MV-4-11 (cell line): ENCODE results near the gene PTH2.

Source experiments
- DNase-seq: peaks from one replicate; lab custom pipeline; 2025; lab: John Stamatoyannopoulos, UW

PTH2 gene

DNA sequence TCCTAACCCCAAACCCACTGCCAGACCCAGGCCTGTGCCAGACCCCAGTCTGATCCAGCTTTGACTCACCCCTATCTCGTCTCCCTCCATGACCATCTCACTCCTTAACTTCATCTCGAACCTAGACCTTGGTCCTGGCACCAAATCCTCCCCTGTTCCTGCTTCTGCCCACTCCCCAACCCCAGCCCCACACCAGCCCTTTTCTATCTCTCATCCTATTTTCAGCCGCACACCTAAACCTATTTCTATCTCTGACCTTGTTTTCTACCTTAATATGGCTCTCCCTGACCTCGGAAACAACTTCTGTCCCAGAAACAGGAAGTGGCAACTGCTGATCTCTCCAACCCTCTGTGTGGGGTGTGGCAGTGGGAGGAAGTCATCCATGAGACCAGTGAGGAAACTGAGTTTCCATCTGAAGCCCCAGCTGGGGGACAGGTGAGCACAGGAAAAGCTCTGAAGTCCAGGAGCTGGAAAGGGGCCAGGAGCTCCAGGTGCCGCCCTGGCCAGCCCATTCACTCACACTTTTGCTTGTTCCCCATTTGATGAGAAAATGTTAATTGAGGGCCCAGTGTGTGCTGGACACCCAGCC lies 13.7 kb downstream of the PTH2 start:
- peak; percentile 85 for DNase-seq

DNA sequence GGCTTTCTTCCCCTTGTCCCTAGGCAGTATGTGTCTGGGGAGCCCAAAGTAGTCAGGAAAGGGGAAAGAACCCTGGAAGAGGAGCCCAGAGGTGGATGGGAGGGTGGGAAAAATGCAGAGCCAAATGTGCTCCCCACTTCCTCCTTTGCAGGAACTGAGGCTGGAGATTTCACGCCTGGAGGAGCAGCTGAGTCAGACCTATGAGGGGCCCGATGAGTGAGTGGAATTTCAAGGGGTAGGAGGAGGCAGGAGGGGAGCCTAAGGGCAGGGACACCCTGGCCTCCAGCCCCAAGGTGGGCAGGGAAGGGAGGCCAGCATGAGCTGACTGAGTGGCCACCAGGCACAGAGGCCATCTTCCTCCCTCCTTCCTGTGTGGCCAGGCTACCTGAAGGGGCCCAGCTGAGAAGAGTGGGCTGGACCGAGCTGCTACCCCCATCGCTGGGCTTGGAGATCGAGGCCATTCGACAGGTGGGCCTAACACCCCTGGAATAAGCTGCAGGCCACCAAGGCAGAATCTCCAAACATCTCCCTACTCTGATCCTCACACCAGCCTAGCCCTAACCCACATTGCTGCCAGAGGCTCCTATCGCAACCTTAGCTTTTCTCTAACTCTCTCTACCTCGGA lies 14.3 kb downstream of the PTH2 start:
- DNase-seq: peak; percentile 47

DNA sequence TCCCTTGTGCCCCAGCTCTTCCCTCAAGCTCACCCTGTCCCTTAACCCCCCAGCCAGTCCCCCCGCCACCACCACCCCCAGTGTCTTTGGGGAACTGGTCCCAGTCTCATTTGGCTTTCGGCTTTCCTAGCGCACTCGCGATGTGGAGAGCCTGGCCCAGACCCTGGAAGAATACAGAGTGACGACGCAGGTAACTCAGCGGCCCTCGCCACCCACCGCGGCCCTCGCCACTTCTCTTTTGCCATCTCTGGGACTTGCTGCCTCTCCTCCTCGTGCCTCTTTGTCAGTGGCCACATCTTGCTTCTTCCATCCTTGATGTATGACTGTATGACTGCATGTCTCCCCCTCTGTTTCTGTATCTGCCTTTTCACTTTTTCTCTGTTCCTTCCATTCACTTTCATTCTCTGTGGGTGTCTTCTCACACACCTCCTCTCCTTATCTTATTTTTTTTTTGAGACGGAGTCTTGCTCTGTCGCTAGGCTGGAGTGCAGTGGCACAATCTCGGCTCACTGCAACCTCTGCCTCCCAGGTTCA lies 15.7 kb downstream of the PTH2 start:
- no peak for DNase-seq

DNA sequence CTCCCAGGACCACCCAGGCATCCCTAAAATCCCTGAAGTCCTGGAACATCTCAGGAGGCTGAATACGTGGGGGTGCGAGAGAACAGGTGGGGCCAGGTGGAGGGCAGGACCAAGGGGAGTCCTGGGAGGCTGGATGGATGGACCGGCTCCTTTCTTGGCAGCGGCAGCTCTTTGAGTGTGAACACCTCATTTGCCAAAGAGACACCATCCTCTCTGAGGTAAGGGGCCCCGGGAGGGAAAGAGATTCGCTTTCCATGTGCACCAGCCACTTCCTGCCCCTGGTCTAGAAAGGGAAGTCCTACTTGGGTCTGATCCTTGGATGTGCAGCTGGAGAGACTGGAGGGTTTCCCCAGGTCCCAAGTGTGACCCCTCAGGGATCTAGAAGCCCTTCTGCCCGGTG lies 16.2 kb downstream of the PTH2 start:
- no peak for DNase-seq

DNA sequence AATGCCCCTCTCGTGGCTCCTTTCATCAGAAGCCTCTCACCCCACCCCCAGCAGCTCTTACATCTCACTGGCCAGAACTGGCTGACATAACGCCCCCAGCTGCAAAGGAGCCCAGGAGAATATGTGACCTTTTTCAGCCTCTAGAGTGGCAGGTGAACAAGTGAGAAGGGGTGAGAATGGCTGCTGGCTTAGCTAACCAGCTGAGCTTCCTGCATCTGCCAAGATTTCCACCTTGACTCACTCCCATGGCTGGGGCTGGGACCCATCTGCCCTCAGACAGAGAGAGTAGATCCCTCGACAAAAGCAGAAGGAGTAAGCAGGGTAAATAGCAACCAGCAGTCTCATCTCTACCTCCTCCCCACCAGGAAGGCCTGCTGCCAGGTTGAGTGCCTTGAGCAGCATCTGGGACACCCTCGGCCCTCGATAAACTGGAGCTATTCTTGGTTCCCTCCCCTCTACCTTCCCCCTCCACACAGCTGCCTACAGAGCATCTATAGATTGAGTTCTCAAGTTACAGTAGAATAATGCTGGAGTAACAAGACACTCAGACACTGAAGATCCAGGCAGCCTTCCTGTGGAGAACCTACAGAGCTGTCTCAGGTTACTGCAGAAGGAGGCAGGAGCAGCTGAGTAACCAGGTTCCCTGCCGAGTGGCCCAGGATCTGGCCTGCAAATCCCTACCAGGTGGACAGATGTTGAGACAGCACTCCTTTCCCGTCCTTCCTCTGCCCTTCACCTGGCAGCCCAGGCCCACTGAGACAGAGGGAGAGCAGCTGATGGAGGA lies 19.6 kb downstream of the PTH2 start:
- DNase-seq: no peak

DNA sequence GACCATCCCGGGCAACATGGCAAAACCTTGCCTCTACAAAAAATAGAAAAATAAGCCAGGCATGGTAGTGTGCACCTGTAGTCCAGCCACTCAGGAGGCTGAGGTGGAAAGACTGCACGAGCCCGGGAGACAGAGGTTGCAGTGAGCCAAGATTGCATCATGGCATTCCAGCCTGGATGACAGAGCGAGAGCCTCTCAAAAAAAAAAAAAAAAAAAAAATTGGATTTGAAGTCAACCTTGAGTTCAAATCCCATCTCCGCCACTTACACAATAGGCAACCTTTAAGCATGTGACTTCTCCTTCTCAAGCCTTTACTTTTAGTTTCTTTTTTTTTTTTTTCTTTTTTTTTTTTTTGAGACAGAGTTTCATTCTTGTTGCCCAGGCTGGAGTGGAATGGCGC lies 23.2 kb downstream of the PTH2 start:
- peak; percentile 39 for DNase-seq

DNA sequence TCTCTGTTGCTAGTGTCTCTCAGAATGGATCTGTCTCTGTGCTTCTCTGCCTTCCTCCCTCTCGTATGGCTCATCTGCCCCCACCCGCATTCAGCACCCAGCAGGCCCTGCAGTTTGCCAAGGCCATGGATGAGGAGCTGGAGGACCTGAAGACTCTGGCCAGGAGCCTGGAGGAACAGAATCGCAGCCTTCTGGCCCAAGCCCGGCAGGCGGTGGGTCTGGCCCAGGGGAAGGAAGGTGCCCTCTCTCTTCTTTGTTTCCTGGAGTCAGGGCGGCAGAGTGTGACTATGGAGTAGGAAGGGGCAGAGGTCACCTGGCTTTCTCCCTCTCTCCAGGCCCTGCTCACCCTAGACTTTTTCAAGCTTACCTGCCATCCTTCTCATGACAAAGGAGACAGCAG lies 24.3 kb downstream of the PTH2 start:
- DNase-seq: no peak

DNA sequence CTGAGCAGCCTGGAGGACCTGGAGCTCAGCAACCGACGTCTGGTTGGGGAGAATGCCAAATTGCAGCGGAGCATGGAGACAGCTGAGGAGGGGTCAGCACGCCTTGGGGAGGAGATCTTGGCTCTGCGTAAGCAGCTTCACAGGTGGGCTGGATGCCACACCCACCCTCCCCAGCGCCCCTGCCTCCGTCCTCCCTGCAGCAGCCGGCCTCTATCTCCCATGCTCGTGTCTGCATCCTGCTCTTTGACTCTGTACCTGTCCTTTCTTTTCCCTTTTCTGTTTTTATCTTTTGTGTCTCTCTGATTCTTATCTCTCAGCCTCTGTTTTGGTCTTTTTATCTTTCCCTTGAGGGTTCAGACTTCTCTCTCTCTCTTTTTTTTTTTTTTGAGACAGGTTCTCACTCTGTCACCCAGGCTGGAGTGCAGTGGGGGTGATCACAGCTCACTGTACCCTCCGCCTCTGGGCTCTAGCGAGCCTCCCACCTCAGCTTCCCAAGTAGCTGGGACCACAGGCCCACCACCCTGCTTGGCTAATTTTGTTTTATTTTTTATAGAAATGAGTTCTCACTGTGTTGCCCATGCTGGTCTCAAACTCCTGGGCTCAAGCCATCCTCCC lies 25.1 kb downstream of the PTH2 start:
- no peak for DNase-seq

DNA sequence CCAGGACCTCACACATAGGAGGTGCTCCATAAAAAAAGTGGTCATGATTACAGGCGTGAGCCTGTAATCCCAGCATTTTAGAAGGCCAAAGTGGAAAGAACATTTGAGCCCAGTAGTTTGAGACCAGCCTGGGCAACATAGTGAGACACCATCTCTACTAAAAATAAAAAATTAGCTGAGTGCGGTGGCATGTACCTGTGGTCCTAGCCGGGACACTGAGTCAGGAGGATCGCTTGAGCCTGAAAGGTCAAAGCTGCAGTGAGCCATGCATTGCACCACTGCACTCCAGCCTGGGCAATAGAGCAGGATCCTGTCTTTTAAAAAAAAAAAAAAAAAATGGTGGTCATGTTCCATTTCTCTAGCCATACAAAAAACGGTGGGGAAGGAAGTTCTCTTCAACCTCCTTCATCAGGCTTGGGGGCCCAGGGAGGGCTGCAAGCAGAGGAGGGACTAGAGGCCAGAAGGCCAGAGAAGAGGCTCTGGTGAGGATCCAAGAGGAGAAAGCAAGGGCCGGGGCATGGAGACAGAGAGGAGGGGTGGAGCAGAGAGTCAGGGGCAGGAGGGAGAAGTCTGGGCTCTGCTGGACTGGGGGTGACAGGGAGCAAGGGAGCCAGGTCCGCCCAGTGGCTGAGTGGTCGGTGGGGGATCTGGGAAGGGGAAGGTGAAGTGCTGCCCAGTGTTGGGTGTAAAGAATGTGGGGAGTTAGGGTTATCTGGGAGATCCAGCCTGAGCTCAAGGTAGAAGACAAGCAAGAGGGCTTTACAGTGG lies 26.3 kb downstream of the PTH2 start:
- DNase-seq: no peak

DNA sequence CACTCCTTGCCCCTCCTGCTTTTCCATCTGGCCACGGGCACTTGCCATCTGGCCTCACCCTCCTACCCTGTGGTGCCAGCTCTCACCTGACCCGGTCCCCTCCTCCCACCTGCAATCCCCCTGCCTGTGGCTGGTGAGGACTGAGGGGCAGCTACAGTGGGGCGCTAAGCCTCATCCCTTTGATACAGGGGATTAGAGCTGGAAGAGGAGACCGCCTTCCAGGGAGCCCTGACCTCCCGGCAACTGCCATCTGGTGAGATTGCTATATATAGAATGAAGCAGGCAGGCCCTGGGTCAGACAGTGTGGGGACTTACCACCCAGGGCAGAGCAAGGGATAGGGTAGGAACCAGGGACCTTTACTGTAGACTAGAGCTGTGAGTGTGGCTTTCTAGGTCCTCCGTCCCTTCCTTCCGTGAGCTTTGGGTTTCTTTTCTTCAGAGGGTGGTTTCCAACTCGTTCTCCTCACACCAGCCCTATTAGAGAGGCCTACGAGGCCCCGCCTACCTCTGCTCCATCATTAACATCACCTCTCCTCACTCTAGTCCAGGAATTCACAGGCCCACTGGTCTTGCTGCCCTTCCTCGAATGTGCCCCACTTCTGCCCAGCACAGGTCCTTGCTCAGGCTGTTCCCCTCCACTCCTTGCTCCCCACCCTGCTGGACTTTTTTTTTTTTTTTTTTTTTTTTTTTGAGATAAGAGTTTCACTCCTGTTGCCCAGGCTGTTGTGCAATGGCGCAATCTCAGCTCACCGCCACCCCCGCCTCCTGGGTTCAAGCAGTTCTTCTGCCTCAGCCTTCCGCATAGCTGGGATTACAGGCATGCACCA lies 27.4 kb downstream of the PTH2 start:
- peak; percentile 75 for DNase-seq

DNA sequence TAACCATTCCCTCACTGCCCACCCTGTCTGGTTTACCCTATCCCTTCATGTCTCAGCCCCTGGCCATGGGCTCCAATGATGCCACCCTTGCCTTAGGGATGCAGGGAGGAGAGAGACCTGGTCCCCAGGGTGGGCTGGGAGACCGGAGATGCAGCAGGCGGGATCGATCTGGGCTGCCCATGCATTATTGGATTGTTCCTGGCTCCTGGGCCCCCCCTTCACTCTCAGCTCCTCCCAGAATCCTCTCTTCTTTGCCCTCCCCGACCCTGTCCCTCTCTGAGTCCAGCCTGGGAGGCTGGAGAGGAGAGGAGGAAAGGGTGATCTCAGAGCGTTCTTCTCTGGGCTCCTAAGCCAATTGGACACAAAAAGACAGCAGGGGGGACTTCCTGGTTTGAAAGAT lies 29.4 kb downstream of the PTH2 start:
- no peak for DNase-seq

DNA sequence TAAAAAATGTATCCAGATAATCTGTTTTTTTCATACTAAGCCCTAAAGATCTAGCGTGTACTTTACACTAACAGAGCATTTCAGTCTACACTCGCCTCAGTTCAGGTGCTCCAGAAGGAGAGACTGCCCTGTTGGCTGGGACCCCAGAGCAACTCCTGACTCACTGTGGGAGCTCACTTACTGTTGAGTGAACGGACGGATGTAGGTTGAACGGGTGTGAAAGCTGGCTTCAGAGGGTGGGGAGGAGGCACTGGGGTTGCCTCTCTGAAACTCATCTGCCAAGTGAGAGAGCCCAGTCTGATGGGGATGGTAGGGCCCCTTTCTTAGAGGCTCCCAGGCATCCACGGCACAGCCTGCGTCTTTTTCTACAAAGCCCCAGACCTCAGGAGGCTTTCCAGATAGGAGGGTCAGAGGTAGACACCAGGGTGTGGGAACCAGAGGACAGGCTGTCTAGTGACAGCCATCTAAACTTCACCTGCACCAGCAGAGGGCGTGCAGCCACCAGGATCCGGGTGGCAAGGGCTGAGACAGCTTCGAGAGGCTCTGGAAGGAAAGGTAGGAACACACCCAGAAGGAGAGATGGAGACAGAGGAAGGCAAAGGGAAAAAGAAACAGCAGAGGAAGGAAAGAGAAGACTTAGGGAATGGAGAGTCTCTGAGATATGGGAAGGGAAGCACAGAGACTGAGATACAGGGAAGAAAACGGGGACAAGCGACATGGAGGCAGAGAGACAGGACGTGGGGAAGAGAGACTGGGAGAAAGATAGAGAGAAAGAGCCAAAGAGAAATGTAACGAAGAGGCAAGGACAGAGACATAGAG lies 31.5 kb downstream of the PTH2 start:
- DNase-seq: peak; percentile 79

DNA sequence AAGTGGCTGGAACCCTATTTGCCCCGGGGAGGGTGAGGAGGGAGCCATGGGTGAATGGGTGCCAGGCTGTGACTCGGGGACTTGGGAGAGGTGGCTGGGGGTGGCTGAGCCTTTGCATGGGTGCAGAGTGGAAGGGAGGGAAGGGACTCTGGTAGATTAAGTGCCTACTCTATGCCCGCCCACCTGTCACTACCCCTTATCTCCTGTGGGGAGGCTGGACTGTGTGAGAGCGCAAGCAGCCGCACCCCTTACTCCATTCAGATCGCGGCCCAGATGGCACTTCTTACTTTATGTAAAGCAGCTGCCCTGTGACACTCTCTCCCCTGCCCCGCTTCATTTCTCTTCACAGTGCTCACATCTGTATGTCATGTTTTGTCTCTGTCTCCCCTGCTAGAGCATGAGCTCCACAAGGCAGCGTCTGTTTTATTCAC lies 32.3 kb downstream of the PTH2 start:
- DNase-seq: no peak

DNA sequence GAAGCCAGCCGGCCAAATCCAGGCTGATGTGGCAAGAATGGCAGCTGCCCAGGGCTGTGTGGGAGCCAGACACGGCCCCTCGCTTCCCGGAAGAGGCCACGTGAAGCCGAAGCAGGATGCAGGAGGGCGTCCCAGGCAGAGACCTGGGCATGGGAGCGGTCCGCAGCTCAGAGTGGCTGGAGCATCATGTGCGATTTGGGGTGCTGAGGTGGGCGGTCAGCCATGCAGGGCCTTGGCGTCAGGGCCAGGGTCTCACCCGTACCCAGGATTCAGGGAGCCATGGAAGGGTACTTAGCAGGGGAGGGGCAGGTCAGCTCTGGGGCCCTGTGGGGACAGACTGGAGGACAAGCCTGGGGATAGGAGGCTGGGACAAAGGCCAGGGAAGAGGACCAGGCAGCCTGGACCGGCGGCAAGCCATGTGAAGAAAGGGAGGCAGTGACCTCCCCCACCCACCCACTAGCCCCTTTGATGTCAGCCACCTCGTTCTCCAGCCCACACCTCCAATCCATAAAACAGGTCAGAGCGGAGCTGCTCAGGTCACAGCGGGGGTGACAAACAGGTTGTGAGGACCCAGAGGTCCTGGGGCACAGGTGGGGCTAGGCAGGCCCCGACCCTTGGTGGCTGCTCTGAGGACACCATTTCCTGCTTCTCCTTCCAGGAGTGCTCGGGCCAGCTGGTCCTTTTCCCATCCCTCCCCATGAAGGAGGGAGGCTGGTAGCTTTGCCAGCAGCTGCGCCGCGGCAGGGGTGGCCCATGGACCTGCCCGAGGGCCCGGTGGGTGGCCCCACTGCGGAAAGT lies 32.9 kb downstream of the PTH2 start:
- DNase-seq: no peak

DNA sequence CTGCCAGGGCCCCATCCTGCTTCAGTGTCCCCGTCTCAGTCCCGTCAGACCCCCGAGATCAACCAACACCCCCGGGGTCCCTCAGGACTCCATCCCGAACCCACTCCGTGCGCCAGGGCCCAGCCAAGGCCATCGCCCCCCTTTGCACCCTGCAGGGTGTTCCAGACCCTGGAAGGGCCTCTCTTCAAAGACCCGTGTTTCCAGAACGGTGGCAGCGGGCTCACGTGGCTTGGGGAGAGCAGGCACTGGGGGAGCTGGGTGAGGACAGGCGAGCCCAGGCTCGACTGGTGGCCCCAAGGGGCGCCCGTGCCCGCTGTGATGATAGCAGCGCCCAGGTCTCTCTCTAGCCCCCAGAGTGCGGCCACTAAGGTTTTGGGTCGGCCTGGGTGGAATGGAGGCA lies 33.8 kb downstream of the PTH2 start:
- DNase-seq: no peak

DNA sequence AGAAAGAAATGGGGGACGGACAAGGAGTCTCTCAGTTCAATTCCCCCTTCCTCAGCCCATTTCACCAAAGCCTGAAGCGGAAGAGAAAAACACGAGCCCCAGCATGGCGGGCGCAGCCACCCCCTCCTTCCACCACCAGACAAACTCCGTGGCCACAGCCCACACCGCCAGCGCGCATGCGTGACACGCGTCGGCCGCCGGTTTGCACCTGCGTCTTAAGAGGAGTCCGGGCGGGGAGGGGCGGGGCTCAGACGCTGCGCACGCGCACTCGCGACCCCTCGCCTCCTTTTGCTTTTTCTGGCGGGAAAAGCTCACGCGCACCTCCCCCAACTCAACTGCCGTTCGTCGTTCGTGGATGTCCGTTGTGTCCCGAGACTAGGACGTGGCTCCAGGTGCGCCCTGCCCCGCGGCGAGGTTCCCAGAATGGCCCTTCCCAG lies 35.3 kb downstream of the PTH2 start, which contains the start of gene KASH5:
Gene KASH5 (plus strand): TSS at position 314 of the 437 bp plus-strand sequence. CDS start 2,635 bp downstream, outside the sequence.
- DNase-seq: peak; percentile 99

DNA sequence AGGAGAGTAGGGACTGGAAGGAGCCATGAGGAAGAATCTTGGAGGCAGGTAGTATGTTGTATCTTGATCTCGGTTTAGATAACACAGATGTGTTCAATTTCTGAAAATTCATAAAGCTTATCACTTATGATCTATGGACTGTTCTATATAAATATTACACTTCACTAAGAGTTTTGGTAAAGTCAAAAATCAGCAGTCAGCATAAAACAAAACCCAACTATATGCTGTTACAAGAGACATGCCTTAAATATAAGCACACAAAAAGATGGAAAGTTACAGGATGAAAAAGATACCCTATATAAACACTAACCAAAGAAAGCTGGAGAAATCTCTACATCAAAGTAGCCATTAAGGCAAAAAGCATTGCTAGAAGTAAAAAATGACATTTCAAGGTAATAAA lies 39.6 kb downstream of the PTH2 start:
- no peak for DNase-seq

DNA sequence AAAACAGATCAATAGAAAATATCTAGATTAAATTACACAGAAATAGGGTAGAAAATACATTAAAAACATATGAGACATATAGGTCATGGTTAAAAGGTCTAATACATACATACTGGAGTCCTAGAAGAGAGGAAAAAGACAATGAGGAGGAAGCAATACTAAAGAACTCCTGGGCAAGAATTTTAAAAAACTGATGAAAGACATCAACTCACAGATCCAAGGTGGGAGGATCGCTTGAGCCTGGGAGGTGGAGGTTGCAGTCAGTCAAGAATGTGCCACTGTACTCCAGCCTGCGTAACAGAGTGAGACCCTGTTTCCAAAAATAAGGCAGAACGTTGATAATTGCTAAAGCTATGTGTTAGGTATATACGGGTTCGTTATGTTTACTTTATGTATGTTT lies 40.6 kb downstream of the PTH2 start:
- DNase-seq: no peak

DNA sequence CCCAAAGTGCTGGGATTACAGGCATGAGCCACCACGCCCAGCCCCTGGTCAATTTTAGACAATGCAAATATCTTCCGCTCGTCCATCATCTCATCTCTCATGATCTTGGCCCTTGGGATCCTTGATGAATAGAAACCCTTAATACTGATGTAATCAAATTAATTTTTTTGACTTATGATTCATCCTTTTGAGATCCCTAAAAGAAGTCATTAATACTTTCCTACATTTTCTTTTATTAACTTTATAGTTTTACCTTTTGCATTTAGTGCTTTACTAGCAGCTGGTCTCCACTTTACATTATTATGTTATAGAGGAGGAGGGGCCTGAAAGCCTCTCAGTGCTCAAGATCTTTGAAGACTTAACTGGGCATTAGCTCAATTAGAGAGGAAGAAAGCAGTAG lies 42.9 kb downstream of the PTH2 start:
- no peak for DNase-seq
